Endodermal cell (in vitro differentiated cells): ENCODE measurements around the gene SPAG16. TPM values are rescaled to one million over a fixed set of nuclear protein-coding genes. Genes with fewer than 3 reads are reported as not detected.

Source experiments
- DNase-seq: peaks from one replicate; pipeline ENCODE4 v3.0.0-alpha.2; 2017
- H3K27ac ChIP-seq: 2 replicates; pipeline ENCODE4 v1.5.1; 2013; ENCODE audit warnings: mild to moderate bottlenecking, low read depth, low read length, moderate library complexity
- H3K27me3 ChIP-seq: 2 replicates; pipeline ENCODE4 v1.6.1; 2013; ENCODE audit warnings: mild to moderate bottlenecking, low read length, moderate library complexity; ENCODE audit not compliant: insufficient read depth, control insufficient read depth, poor library complexity, severe bottlenecking
- H3K36me3 ChIP-seq: 2 replicates; pipeline ENCODE4 v1.7.0; 2013; ENCODE audit warnings: mild to moderate bottlenecking, low read length, moderate library complexity; ENCODE audit not compliant: control insufficient read depth, insufficient read depth
- H3K4me1 ChIP-seq: one replicate; pipeline ENCODE4 v1.7.0; 2013; ENCODE audit warnings: low read length; ENCODE audit not compliant: control insufficient read depth, insufficient read depth
- H3K4me3 ChIP-seq: 2 replicates; pipeline ENCODE4 v1.5.1; 2013; ENCODE audit warnings: mild to moderate bottlenecking, low read length, moderate library complexity
- H3K9ac ChIP-seq: 2 replicates; pipeline ENCODE4 v1.6.1; 2013; ENCODE audit warnings: mild to moderate bottlenecking, low read length, moderate library complexity; ENCODE audit not compliant: poor library complexity, severe bottlenecking; ENCODE audit errors: extremely low read depth
- H3K9me3 ChIP-seq: 2 replicates; pipeline ENCODE4 v1.6.1; 2013; ENCODE audit warnings: mild to moderate bottlenecking, low read length, moderate library complexity; ENCODE audit not compliant: control insufficient read depth
- H3K27ac Mint-ChIP-seq: 2 replicates; pipeline ENCODE4 v1.8.0; 2020; ENCODE audit warnings: mixed read lengths
- H3K27me3 Mint-ChIP-seq: 2 replicates; pipeline ENCODE4 v1.8.0; 2021; ENCODE audit warnings: mild to moderate bottlenecking, mixed read lengths; ENCODE audit not compliant: insufficient read depth
- H3K36me3 Mint-ChIP-seq: 2 replicates; pipeline ENCODE4 v1.8.0; 2020; ENCODE audit warnings: low read depth, mixed read lengths
- H3K4me1 Mint-ChIP-seq: 2 replicates; pipeline ENCODE4 v1.8.0; 2020; ENCODE audit warnings: mixed read lengths
- H3K4me3 Mint-ChIP-seq: 2 replicates; pipeline ENCODE4 v1.8.0; 2020; ENCODE audit warnings: mild to moderate bottlenecking, moderate library complexity, mixed read lengths
- H3K9me3 Mint-ChIP-seq: 2 replicates; pipeline ENCODE4 v1.8.0; 2020; ENCODE audit warnings: mild to moderate bottlenecking, mixed read lengths
- WGBS, 2 experiments: methylation state at CpG; one replicate each; pipeline versions ENCODE4 v1.1.5 to v1.1.7; 2013; ENCODE audit warnings: missing lambda C conversion rate in 2 of 2, mixed read lengths in 1 of 2; ENCODE audit not compliant: insufficient coverage in 1 of 2, insufficient read length in 1 of 2; 5-methylcytosine and 5-hydroxymethylcytosine counted together
- total RNA-seq, 2 donors: library from RNA; stranded (reverse); fragmentation: NEBNext Ultra II Directional in 1 of 2; extraction: Animal tissue kit (Norgen Biotek cat#: 25700) in 1 of 2; gene quantifications; 2 replicates in 1 of 2; 3 replicates in 1 of 2; pipeline ENCODE4 v1.2.1, GENCODE V29; 2021
- TF ChIP-seq, protein P1 (sequence below): fragments of 200-600 bp; sonication (generic); conservative IDR thresholded peaks from 2 replicates; pipeline ENCODE4 v1.5.0; 2021; ENCODE audit warnings: antibody characterized with exemption, mild to moderate bottlenecking

The SPAG16 gene
- total RNA-seq, 2 donors from 2014 or later = 27.8 to 38.2 TPM

DNA sequence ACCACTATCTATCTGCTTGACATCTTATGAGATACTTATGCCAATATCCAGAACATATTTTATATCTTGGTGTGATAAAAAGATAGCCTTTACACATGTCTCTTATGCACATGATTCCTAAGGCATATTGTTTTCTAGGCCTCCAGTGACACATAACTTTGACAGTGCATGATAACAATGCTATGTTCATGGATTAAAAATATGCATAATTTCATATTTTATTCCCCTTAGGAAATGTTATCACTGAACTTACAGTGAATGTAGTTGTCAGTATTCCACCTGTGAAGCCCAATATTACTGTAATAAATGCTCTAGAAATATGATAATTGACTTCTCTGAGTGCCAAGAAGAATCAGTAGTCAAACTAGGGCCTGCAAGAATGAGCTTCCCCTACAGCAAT lies 532.3 kb downstream of the SPAG16 start:
- Mint-ChIP-seq H3K27me3 (no peaks in the 10 kb centered on the region), H3K9me3 (peaks cover 5% of the 10 kb centered on the region), H3K36me3 (no peaks in the 10 kb centered on the region), H3K4me1 (peaks cover 13% of the 10 kb centered on the region), H3K27ac (no peak overlapping the region), H3K4me3 (no peak overlapping the region)
- H3K4me3 ChIP-seq = no peak overlapping the region
- no peaks in the 10 kb centered on the region for H3K36me3 ChIP-seq
- no peak overlapping the region for H3K27ac ChIP-seq
- H3K9me3 ChIP-seq = peaks cover 13% of the 10 kb centered on the region
- H3K27me3 ChIP-seq = no peaks in the 10 kb centered on the region
- H3K4me1 ChIP-seq = peaks cover 3% of the 10 kb centered on the region
- TF ChIP-seq, protein P1, sequence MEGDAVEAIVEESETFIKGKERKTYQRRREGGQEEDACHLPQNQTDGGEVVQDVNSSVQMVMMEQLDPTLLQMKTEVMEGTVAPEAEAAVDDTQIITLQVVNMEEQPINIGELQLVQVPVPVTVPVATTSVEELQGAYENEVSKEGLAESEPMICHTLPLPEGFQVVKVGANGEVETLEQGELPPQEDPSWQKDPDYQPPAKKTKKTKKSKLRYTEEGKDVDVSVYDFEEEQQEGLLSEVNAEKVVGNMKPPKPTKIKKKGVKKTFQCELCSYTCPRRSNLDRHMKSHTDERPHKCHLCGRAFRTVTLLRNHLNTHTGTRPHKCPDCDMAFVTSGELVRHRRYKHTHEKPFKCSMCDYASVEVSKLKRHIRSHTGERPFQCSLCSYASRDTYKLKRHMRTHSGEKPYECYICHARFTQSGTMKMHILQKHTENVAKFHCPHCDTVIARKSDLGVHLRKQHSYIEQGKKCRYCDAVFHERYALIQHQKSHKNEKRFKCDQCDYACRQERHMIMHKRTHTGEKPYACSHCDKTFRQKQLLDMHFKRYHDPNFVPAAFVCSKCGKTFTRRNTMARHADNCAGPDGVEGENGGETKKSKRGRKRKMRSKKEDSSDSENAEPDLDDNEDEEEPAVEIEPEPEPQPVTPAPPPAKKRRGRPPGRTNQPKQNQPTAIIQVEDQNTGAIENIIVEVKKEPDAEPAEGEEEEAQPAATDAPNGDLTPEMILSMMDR = no peak
- no peak overlapping the region for H3K9ac ChIP-seq
- DNase-seq = no peak

DNA sequence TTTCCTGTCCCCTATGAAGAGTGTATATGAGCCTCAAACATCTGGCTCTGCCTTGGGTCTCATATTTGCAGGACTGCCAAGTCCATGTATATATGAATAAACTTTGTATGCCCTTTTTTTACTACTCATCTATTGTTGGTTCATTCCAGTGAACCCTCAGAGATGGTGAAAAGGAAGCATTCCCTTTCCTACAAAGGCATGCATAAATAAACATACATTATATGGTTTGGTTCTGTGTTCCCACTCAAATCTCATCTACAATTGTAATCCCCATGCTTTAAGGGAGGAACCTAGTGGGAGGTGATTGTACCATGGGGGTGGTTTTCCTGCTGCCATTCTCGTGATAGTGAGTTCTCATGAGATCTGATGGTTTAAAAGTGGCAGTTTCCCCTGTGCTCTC lies 534.2 kb downstream of the SPAG16 start:
- H3K9me3 ChIP-seq = peaks cover 21% of the 10 kb centered on the region
- TF ChIP-seq, protein P1 = no peak
- peaks cover 18% of the 10 kb centered on the region for H3K9me3 Mint-ChIP-seq
- no peak overlapping the region for H3K9ac ChIP-seq
- H3K36me3 Mint-ChIP-seq = no peaks in the 10 kb centered on the region
- no peak overlapping the region for H3K27ac ChIP-seq
- no peaks in the 10 kb centered on the region for H3K27me3 Mint-ChIP-seq
- 40 to 67% methylated on average over 1 of the region's 1 CpG for WGBS, 2 experiments
- H3K36me3 ChIP-seq = no peaks in the 10 kb centered on the region
- no peaks in the 10 kb centered on the region for H3K27me3 ChIP-seq
- H3K27ac Mint-ChIP-seq = no peak overlapping the region
- H3K4me1 Mint-ChIP-seq = peaks cover 6% of the 10 kb centered on the region
- H3K4me1 ChIP-seq = peaks cover 3% of the 10 kb centered on the region
- no peak overlapping the region for H3K4me3 Mint-ChIP-seq
- no peak for DNase-seq
- no peak overlapping the region for H3K4me3 ChIP-seq

DNA sequence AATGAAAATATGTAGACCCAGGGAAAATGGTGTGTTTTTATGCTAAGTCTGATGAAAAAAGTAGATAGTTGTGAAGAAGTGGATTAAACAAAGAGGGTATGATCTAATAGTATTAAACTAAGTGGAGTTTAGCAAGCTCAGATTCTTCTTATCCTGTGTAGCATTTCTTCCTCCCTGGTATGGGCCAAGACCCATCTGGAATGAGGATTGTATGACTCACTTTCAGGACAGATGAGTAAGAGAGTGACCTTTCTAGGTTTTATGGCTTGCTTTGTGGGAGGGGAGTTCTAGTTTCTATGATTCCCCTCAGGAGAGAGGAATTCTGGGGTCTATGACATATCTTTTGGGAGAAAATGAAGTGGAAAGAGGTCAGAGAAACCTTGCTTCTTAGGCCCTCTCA lies 550.1 kb downstream of the SPAG16 start:
- Mint-ChIP-seq H3K4me1 (no peaks in the 10 kb centered on the region), H3K4me3 (no peak overlapping the region), H3K27ac (no peak overlapping the region), H3K36me3 (no peaks in the 10 kb centered on the region), H3K27me3 (no peaks in the 10 kb centered on the region), H3K9me3 (no peaks in the 10 kb centered on the region)
- Histone ChIP-seq H3K36me3 (no peaks in the 10 kb centered on the region), H3K27me3 (no peaks in the 10 kb centered on the region), H3K4me3 (no peak overlapping the region), H3K9me3 (no peaks in the 10 kb centered on the region), H3K9ac (no peak overlapping the region), H3K4me1 (no peaks in the 10 kb centered on the region), H3K27ac (no peak overlapping the region)
- DNase-seq = no peak
- TF ChIP-seq, protein P1 = no peak
